ENCODE results near the gene THOP1.

DNA sequence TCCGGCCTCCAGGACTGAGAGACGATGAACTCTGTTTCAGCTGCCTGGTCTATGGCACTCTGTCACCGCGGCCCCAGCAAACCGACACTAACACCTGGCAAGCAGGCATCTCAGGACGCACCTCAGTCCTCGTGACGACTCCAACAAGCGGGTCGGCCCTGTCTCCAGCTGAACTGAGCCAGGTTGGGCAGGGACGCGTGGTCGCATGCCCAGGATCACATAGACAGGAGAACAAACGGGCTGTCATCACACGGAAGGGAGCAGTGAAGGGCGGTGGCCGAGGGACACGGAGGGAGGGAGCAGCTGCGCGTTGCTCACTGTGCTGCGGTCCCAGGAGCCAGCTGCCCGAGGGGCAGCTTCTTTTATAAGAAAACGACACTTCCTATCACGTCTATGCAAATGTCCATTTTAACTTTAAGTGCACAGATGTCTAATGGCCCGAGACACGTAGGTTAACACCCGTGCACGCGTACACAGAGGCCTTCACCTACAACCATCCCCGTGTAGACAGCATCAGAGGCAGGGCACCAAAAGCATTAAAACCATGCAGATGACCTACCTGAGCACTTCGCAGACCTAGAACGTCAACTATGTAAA lies 11.1 kb upstream of the THOP1 start:
- TF ChIP-seq, protein P1, sequence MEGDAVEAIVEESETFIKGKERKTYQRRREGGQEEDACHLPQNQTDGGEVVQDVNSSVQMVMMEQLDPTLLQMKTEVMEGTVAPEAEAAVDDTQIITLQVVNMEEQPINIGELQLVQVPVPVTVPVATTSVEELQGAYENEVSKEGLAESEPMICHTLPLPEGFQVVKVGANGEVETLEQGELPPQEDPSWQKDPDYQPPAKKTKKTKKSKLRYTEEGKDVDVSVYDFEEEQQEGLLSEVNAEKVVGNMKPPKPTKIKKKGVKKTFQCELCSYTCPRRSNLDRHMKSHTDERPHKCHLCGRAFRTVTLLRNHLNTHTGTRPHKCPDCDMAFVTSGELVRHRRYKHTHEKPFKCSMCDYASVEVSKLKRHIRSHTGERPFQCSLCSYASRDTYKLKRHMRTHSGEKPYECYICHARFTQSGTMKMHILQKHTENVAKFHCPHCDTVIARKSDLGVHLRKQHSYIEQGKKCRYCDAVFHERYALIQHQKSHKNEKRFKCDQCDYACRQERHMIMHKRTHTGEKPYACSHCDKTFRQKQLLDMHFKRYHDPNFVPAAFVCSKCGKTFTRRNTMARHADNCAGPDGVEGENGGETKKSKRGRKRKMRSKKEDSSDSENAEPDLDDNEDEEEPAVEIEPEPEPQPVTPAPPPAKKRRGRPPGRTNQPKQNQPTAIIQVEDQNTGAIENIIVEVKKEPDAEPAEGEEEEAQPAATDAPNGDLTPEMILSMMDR (IDR thresholded peaks at IDR 0.05): no peak
- TF ChIP-seq POLR2AphosphoS5 (IDR thresholded peaks at IDR 0.05; ENCODE audit: insufficient read depth in 1 of 2, low read depth in 1 of 2) (no peak), POLR2A (IDR thresholded peaks at IDR 0.05) (no peak)
